ENCODE data around the gene CD37. TPM values are rescaled to one million over a fixed set of nuclear protein-coding genes. Genes with fewer than 3 reads are reported as not detected.

CD37 gene
- total RNA-seq, 1 experiment from 2014 or later = 0.76 TPM

GRCh38 chr19:49297403-49297802, 37.8 kb upstream of the CD37 start:
- POLR2A ChIA-PET = no interaction called here

More at GRCh38 chr19:49297403-49297802, 37.8 kb upstream of the CD37 start:
- Histone ChIP-seq H2AFZ (ENCODE audit: low read depth, low read length, poor library complexity, severe bottlenecking) (no peak overlapping the region), H3K4me3 (replicated peaks in 1 of 2; ENCODE audit: low read depth in 1 of 2, low read length in 2 of 2) (no peak overlapping the region), H3K9me3 (ENCODE audit: control insufficient read depth in 1 of 2, insufficient read depth in 1 of 2, low read depth in 1 of 2, low read length in 2 of 2) (no peaks in the 10 kb centered on the region), H3K9ac (ENCODE audit: low read length) (no peak overlapping the region), H3K4me1 (ENCODE audit: control insufficient read depth in 1 of 2, insufficient read depth in 2 of 2, low read length in 2 of 2) (peaks cover 0 to 6% of the 10 kb centered on the region in 2 experiments; a peak in 2 of 4 replicates), H3K4me2 (ENCODE audit: low read length) (no peak overlapping the region), H3K79me2 (ENCODE audit: insufficient read depth, low read length) (no peaks in the 10 kb centered on the region), H3K36me3 (ENCODE audit: control insufficient read depth in 1 of 2, insufficient read depth in 2 of 2, low read length in 2 of 2) (no peaks in the 10 kb centered on the region), H3K27ac (ENCODE audit: low read depth, low read length) (no peak overlapping the region), H4K20me1 (ENCODE audit: insufficient read depth) (no peaks in the 10 kb centered on the region), H3K9me2 (ENCODE audit: insufficient read depth) (no peaks in the 10 kb centered on the region), H3K27me3 (ENCODE audit: insufficient read depth, low read length) (no peaks in the 10 kb centered on the region)
- no peak for TF ChIP-seq ATF3 (IDR thresholded peaks at IDR 0.05)
- TF ChIP-seq SIN3A (IDR thresholded peaks at IDR 0.05; ENCODE audit: low read depth) = no peak
- no peak for TF ChIP-seq EZH2phosphoT487 (IDR thresholded peaks at IDR 0.05; ENCODE audit: borderline replicate concordance)
- TF ChIP-seq SRF (IDR thresholded peaks at IDR 0.05; ENCODE audit: low read depth) = no peak
- TF ChIP-seq RAD21 (IDR thresholded peaks at IDR 0.05; ENCODE audit: low read depth) = no peak
- TF ChIP-seq CTCF (IDR thresholded peaks at IDR 0.05 in 2 of 3, conservative IDR thresholded peaks at IDR 0.05 in 1 of 3; ENCODE audit: borderline replicate concordance in 1 of 3, insufficient read depth in 1 of 3, low read depth in 2 of 3, low read length in 2 of 3) = no peak
- TF ChIP-seq ZFX (IDR thresholded peaks at IDR 0.05) = no peak
- no peak for TF ChIP-seq ELF1 (IDR thresholded peaks at IDR 0.05; ENCODE audit: borderline replicate concordance, low read depth)
- TF ChIP-seq JUND (IDR thresholded peaks at IDR 0.05) = no peak
- TF ChIP-seq REST (IDR thresholded peaks at IDR 0.05; ENCODE audit: low read depth) = no peak
- TF ChIP-seq POLR2AphosphoS5 (IDR thresholded peaks at IDR 0.05; ENCODE audit: low read depth, low read length) = no peak
- TF ChIP-seq POLR2A (IDR thresholded peaks at IDR 0.05; ENCODE audit: borderline replicate concordance, extremely low read depth, insufficient read depth, insufficient read length) = no peak
- TF ChIP-seq ZBTB33 (IDR thresholded peaks at IDR 0.05; ENCODE audit: extremely low read depth, insufficient replicate concordance, low read length) = no peak
- no peak for TF ChIP-seq YY1 (IDR thresholded peaks at IDR 0.05; ENCODE audit: extremely low read depth, insufficient replicate concordance, low read depth, low read length)
- no peak for TF ChIP-seq ZNF274 (IDR thresholded peaks at IDR 0.05; ENCODE audit: low read depth, low read length)
- TF ChIP-seq EGR1 (IDR thresholded peaks at IDR 0.05; ENCODE audit: low read depth) = no peak
- BruUV-seq (replicated peaks) = no TSS peak
- DNase-seq (ENCODE audit: low read depth, low spot score) (no peak), ATAC-seq (no peak)
- intact Hi-C loops (cut with micrococcal nuclease) = no loop called here
- ChIA-PET CTCF (no interaction called here), RAD21 (ENCODE audit: low non-redundant PET in 1 of 2, low total read pairs in 2 of 2, uncharacterized antibody in 2 of 2, unreplicated experiment in 2 of 2) (no interaction called here)
